NCI-H510A (cell line): ENCODE measurements around the gene C1QTNF8.

Experiments used
- DNase-seq: peaks from one replicate; lab custom pipeline; 2025; lab: John Stamatoyannopoulos, UW

Gene C1QTNF8, protein sequence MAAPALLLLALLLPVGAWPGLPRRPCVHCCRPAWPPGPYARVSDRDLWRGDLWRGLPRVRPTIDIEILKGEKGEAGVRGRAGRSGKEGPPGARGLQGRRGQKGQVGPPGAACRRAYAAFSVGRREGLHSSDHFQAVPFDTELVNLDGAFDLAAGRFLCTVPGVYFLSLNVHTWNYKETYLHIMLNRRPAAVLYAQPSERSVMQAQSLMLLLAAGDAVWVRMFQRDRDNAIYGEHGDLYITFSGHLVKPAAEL

GRCh38 chr16:1096169-1097082, at the start of gene C1QTNF8:
C1QTNF8 (minus strand) TSS chr16:1096244; CDS start chr16:1094922, 1,322 bp downstream.
- no peak for DNase-seq

DNA sequence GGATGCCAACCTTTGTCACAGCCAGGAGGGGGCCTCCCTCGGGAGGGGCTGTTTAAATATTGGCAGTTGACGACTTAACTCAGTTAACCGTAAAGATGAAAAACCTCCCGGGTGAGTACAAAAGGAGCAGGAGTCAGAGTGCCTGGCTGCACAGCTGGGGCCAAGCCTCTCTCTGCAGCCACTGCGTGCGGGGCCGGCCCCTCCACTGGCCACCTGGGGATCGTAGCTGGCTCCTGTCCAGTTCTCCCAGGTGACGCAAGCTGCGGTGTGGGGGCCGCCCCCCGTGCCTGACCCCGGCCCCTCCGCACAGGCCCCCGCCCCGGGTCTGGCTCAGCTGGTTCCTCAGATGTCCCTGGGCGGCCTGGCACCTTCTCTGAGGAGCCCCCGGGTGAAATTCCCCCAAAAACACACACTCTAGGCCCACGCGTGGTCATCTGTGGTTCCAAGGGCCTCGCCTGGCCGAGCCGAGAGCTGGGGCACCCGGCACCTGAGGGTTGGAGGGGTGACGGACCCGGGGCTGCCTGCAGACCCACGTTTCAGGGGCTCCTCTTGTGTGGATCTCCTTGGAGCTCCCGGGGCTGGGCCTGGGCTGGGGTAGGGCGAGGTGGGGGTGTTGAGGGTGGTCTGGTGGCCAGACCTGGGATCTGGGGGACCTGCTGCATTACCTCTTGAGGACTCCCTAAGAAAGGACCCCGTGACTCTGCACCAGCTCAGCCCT, 49.5 kb upstream of the C1QTNF8 start:
- no peak for DNase-seq

GRCh38 chr16:1144476-1145382, 48.7 kb upstream of the C1QTNF8 start:
- DNase-seq: no peak

GRCh38 chr16:1143761-1144450, 47.9 kb upstream of the C1QTNF8 start:
- DNase-seq: no peak

GRCh38 chr16:1142911-1143310, 46.9 kb upstream of the C1QTNF8 start:
- DNase-seq: no peak

GRCh38 chr16:1141716-1142115, 45.7 kb upstream of the C1QTNF8 start:
- DNase-seq: no peak

DNA sequence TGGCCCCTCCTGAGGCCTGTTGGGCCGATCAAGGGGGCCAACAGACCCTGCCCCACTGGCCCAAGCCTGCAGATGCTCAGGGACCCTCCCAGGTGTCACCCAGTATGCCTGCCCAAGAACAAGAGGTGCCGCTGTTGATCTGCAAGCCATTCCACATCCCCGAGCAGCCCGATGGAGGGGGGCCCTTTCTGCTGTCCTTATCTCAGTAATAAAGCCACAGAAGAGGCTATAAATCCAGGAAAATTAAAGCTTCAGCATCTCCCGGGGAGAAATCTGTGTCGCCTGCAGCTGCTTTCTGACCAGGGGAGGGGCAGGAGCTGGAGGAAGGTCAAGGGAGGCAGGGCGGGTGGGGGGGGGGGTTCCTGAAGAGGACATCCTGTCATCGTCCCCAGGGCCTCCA, 45.1 kb upstream of the C1QTNF8 start:
- no peak for DNase-seq

- DNase-seq: no peak
These were observed 44.6 kb upstream of the C1QTNF8 start for GRCh38 chr16:1140582-1141162.

DNA sequence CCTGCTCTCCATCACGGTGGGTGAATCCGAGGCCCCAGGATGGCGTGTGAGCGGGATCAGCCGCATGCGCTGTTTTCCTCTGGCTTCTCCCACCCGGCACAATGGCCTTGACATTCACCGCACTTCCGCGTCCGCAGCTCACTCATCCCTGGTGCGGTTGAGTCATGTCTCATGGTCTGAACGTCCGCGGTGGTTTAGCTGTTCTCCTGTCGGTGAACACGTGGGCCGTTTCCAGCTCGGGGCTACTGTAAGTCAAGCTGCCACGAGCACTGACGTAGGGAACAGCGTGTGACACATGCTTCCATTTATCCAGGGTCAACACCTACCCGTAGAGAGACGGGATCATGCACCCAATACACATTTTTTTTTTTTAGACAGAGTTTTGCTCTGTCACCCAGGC, 41.6 kb upstream of the C1QTNF8 start:
- no peak for DNase-seq

DNA sequence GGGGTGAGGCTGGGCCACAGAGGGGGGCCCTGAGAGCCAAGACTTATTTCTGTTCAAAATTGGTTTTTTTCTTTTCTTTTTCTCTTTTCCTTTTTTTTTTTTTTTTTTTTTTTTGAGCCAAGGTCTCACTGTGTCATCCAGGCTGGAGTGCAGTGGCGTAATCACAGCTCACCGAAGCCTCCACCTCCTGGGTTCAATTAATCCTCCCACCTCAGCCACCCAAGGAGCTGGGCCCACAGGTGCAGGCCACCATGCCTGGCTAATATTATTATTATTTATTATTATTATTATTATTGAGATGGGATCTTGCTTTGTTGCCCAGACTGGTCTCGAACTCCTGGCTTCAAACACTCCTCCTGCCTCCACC, 39.4 kb upstream of the C1QTNF8 start:
- no peak for DNase-seq

- DNase-seq: no peak
These were observed 38.9 kb upstream of the C1QTNF8 start for GRCh38 chr16:1134776-1135458.

- DNase-seq: no peak
These were observed 37.9 kb upstream of the C1QTNF8 start for GRCh38 chr16:1133810-1134520.

DNA sequence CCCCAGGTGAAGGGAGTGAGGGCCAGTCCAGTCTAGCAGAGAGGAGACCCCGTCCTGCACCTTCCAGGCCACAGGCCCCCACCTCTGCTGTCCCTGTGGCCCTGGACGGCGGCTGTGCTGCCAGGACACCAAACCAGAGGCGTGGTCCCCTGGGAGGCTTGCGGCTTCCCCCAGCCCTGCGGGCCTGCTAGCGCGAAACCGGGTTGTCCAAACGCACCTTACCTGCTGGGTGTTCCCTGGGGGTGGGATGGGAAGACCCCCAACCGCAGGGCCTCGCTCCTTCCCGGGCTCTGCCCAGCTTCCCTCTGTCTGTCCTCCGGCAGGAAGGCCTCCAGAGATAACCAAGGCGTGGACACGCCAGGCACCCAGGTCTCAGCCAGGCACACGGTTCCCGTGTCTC, 37.2 kb upstream of the C1QTNF8 start:
- DNase-seq: no peak

GRCh38 chr16:1132431-1132830, 36.4 kb upstream of the C1QTNF8 start:
- no peak for DNase-seq

- no peak for DNase-seq
These were observed 35.4 kb upstream of the C1QTNF8 start for GRCh38 chr16:1131378-1131994.

- no peak for DNase-seq
These were observed 34.3 kb upstream of the C1QTNF8 start for GRCh38 chr16:1130382-1130781.

DNA sequence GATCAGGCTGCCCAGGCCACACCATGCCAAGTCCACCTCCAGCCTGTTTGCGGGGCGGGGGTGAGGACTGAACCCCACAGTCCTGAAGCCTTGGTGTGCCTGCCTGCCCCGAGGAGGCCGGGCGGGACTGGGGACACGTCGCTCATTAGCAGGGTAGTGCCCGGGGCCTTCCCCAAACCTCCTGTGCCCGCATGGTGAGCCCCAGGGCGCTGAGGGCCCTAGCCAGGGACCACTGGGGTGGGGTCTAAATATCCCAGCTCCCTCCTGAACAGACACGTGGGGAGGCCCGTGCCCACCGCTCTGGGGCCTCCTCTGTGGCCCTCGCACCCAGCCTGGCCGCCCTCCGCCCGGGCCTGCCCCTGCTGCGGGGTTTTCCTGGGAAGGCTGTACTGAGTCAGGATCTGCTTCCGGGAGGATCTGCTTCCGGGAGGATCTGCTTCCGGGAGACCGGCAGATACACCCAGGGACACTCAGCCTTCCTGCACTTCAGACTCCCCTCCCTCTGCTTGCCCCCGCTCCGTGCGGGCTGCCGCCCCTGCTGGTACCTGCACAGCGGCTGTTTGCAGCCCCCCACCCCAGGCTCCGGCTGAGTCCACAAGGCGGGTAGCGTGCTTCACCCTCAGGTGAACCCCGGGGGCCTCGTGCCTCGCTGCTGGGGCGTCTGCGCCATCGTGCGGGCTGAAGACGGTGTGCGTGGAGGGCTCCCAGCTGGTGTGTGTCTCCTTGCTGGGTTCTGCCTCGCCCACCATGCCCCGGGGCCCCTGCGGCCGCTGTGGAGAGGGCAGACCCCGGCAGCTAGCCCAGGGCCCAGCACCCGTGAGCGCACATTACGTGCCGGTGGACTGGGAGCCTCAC, 33.3 kb upstream of the C1QTNF8 start:
- no peak for DNase-seq
